ENCODE measurements around the gene ABCD4. TPM values are rescaled to one million over a fixed set of nuclear protein-coding genes. Genes with fewer than 3 reads are reported as not detected.

ABCD4 gene
- polyA plus RNA-seq, 1 donor (not counting 4 experiments of a cell fraction or from before 2014, with no cell fraction given) = 12.9 TPM

GRCh38 chr14:74348735-74349463, 46.2 kb upstream of the ABCD4 start:
- Histone ChIP-seq H3K36me3 (ENCODE audit: control insufficient read depth in 2 of 2, extremely low read depth in 1 of 2, insufficient read depth in 2 of 2, low read length in 2 of 2) (no peaks in the 10 kb centered on the region), H3K9me3 (ENCODE audit: control insufficient read depth, low read depth, low read length) (no peaks in the 10 kb centered on the region), H3K4me3 (ENCODE audit: control insufficient read depth in 2 of 3, extremely low read depth in 1 of 3, insufficient read depth in 2 of 3, low read depth in 1 of 3, low read length in 3 of 3) (no peak overlapping the region), H3K27ac (ENCODE audit: control insufficient read depth, insufficient read depth, low read length) (no peak overlapping the region), H3K4me2 (ENCODE audit: control insufficient read depth, extremely low read depth, insufficient read depth, low read depth, low read length) (no peak overlapping the region), H3K9me1 (ENCODE audit: control insufficient read depth, extremely low read depth, insufficient read depth, low read length) (no peaks in the 10 kb centered on the region), H4K20me1 (ENCODE audit: control insufficient read depth, extremely low read depth, insufficient read depth, low read length) (no peaks in the 10 kb centered on the region), H2AFZ (ENCODE audit: control insufficient read depth, low read length) (no peak overlapping the region), H3K9ac (ENCODE audit: control insufficient read depth, extremely low read depth, insufficient read depth, low read length) (no peak overlapping the region), H3K79me2 (ENCODE audit: control insufficient read depth, insufficient read depth, low read length) (no peaks in the 10 kb centered on the region), H3K4me1 (ENCODE audit: control insufficient read depth, extremely low read depth, insufficient read depth, low read length) (no peaks in the 10 kb centered on the region), H3K27me3 (ENCODE audit: control insufficient read depth, extremely low read depth, insufficient read depth, low read length) (peaks cover 19% of the 10 kb centered on the region)
- dilution Hi-C loops (cut with MboI; ENCODE audit: extremely low pct_ligation_motif_present, low sequenced_read_pairs) = no loop called here
- no peak for TF ChIP-seq EZH2 (IDR thresholded peaks at IDR 0.05; ENCODE audit: low read length)
- no peak for TF ChIP-seq CTCF (optimal IDR thresholded peaks at IDR 0.05 in 1 of 3, IDR thresholded peaks at IDR 0.05 in 1 of 3, conservative IDR thresholded peaks at IDR 0.05 in 1 of 3; ENCODE audit: extremely low read depth in 1 of 3, insufficient read depth in 2 of 3, low read length in 3 of 3)
- FAIRE-seq (no peak), DNase-seq (ENCODE audit: low read depth, low spot score) (no peak)

DNA sequence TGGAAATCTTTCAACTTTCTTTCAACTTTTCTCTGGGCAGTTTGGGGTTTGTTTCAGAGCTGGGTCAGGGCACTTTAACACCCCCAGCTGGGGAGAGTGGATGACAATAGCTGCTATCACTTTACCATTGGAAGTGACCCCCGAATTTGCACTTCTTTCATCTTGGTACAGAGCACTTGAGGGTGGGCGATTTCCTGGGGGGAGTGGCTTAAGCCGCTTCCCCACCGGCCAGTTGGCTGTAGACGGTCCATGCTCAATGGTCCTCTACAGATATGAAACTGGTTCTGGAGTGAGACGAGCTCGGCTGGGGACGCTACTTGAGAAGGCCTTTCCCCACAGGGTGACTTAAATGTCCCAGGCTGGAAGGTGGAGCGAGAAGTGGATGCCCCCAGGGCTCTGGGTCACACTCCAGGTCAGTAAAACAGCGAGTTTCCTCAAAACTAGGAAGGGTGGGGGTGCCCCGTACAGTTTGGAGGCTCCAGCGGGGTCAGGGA, 45.6 kb upstream of the ABCD4 start, which contains the start of gene VRTN:
Gene VRTN (plus strand): TSS at position 231 of the 494 bp plus-strand sequence. CDS start 8,313 bp downstream, outside the sequence.
- Histone ChIP-seq H4K20me1 (ENCODE audit: control insufficient read depth, extremely low read depth, insufficient read depth, low read length) (no peaks in the 10 kb centered on the region), H3K36me3 (ENCODE audit: control insufficient read depth in 2 of 2, extremely low read depth in 1 of 2, insufficient read depth in 2 of 2, low read length in 2 of 2) (no peaks in the 10 kb centered on the region), H3K27ac (ENCODE audit: control insufficient read depth, insufficient read depth, low read length) (no peak within 1 kb of the TSS), H3K4me1 (ENCODE audit: control insufficient read depth, extremely low read depth, insufficient read depth, low read length) (no peaks in the 10 kb centered on the region), H3K4me3 (ENCODE audit: control insufficient read depth in 2 of 3, extremely low read depth in 1 of 3, insufficient read depth in 2 of 3, low read depth in 1 of 3, low read length in 3 of 3) (no peak within 1 kb of the TSS), H3K9me3 (ENCODE audit: control insufficient read depth, low read depth, low read length) (no peaks in the 10 kb centered on the region), H3K9me1 (ENCODE audit: control insufficient read depth, extremely low read depth, insufficient read depth, low read length) (no peaks in the 10 kb centered on the region), H3K79me2 (ENCODE audit: control insufficient read depth, insufficient read depth, low read length) (no peaks in the 10 kb centered on the region), H2AFZ (ENCODE audit: control insufficient read depth, low read length) (no peak within 1 kb of the TSS), H3K4me2 (ENCODE audit: control insufficient read depth, extremely low read depth, insufficient read depth, low read depth, low read length) (no peak within 1 kb of the TSS), H3K9ac (ENCODE audit: control insufficient read depth, extremely low read depth, insufficient read depth, low read length) (no peak within 1 kb of the TSS), H3K27me3 (ENCODE audit: control insufficient read depth, extremely low read depth, insufficient read depth, low read length) (peaks cover 19% of the 10 kb centered on the region)
- no peak for FAIRE-seq
- DNase-seq (ENCODE audit: low read depth, low spot score) = no peak
- dilution Hi-C loops (cut with MboI; ENCODE audit: extremely low pct_ligation_motif_present, low sequenced_read_pairs) = no loop called here
- TF ChIP-seq CTCF (optimal IDR thresholded peaks at IDR 0.05 in 1 of 3, IDR thresholded peaks at IDR 0.05 in 1 of 3, conservative IDR thresholded peaks at IDR 0.05 in 1 of 3; ENCODE audit: extremely low read depth in 1 of 3, insufficient read depth in 2 of 3, low read length in 3 of 3) (no peak), EZH2 (IDR thresholded peaks at IDR 0.05; ENCODE audit: low read length) (no peak)
